ENCODE measurements around the gene MEOX2. TPM values are rescaled to one million over a fixed set of nuclear protein-coding genes. Genes with fewer than 3 reads are reported as not detected.

Gene MEOX2
- total RNA-seq, 2 donors from 2014 or later, result not detected

GRCh38 chr7:15580604-15581351 is 105.7 kb downstream of the MEOX2 start:
- no peak for ATAC-seq (replicated peaks)
- no peak overlapping the region for H3K4me3 Mint-ChIP-seq

GRCh38 chr7:15577600-15577999 is 108.9 kb downstream of the MEOX2 start:
- no peak overlapping the region for H3K4me3 Mint-ChIP-seq
- no peaks in the 10 kb centered on the region for H3K36me3 Mint-ChIP-seq (ENCODE audit: low read depth)
- no peaks in the 10 kb centered on the region for H3K9me3 Mint-ChIP-seq
- no peaks in the 10 kb centered on the region for H3K4me1 Mint-ChIP-seq
- H3K27ac Mint-ChIP-seq, result no peak overlapping the region
- no peak for ATAC-seq (replicated peaks)
- H3K27me3 Mint-ChIP-seq, result no peaks in the 10 kb centered on the region

More at GRCh38 chr7:15580604-15581351, 105.7 kb downstream of the MEOX2 start:
- Mint-ChIP-seq H3K27me3 (no peaks in the 10 kb centered on the region), H3K36me3 (ENCODE audit: low read depth) (no peaks in the 10 kb centered on the region), H3K9me3 (peaks cover 7% of the 10 kb centered on the region), H3K4me1 (no peaks in the 10 kb centered on the region), H3K27ac (no peak overlapping the region)

- Mint-ChIP-seq H3K4me3 (no peak overlapping the region), H3K4me1 (no peaks in the 10 kb centered on the region), H3K27ac (no peak overlapping the region), H3K36me3 (ENCODE audit: low read depth) (no peaks in the 10 kb centered on the region), H3K27me3 (no peaks in the 10 kb centered on the region), H3K9me3 (no peaks in the 10 kb centered on the region)
- ATAC-seq (replicated peaks), result no peak
Observed at GRCh38 chr7:15571301-15571878, 115.1 kb downstream of the MEOX2 start.

GRCh38 chr7:15567652-15568051 is 118.8 kb downstream of the MEOX2 start:
- ATAC-seq (replicated peaks), result no peak
- Mint-ChIP-seq H3K9me3 (peaks cover 3% of the 10 kb centered on the region), H3K4me1 (no peaks in the 10 kb centered on the region), H3K27me3 (no peaks in the 10 kb centered on the region), H3K36me3 (ENCODE audit: low read depth) (no peaks in the 10 kb centered on the region), H3K27ac (no peak overlapping the region), H3K4me3 (no peak overlapping the region)

- Mint-ChIP-seq H3K36me3 (ENCODE audit: low read depth) (no peaks in the 10 kb centered on the region), H3K27ac (no peak overlapping the region), H3K27me3 (no peaks in the 10 kb centered on the region), H3K4me1 (no peaks in the 10 kb centered on the region), H3K9me3 (peaks cover 3% of the 10 kb centered on the region), H3K4me3 (no peak overlapping the region)
- ATAC-seq (replicated peaks), result no peak
Observed at GRCh38 chr7:15567036-15567435, 119.4 kb downstream of the MEOX2 start.

- H3K9me3 Mint-ChIP-seq, result peaks cover 3% of the 10 kb centered on the region
- H3K4me1 Mint-ChIP-seq, result no peaks in the 10 kb centered on the region
- ATAC-seq (replicated peaks), result no peak
- no peak overlapping the region for H3K4me3 Mint-ChIP-seq
- no peaks in the 10 kb centered on the region for H3K27me3 Mint-ChIP-seq
- no peaks in the 10 kb centered on the region for H3K36me3 Mint-ChIP-seq (ENCODE audit: low read depth)
- no peak overlapping the region for H3K27ac Mint-ChIP-seq
Observed at GRCh38 chr7:15566476-15566875, 120.0 kb downstream of the MEOX2 start.

GRCh38 chr7:15561835-15562234 is 124.6 kb downstream of the MEOX2 start, which contains the start of gene AGMO:
AGMO (minus strand) TSS chr7:15562015.
- Mint-ChIP-seq H3K4me1 (no peaks in the 10 kb centered on the region), H3K27ac (no peak within 1 kb of the TSS), H3K9me3 (peaks cover 6% of the 10 kb centered on the region), H3K4me3 (no peak within 1 kb of the TSS), H3K27me3 (no peaks in the 10 kb centered on the region), H3K36me3 (ENCODE audit: low read depth) (no peaks in the 10 kb centered on the region)
- no peak for ATAC-seq (replicated peaks)

Other genes with a start within 250 kb of the MEOX2 start
- not detected for gene AGMO, start 124.7 kb downstream of the MEOX2 start, total RNA-seq